Osteoblast (primary cell): ENCODE measurements around the gene HPSE2. TPM values are rescaled to one million over a fixed set of nuclear protein-coding genes. Genes with fewer than 3 reads are reported as not detected.

Source experiments
- DNase-seq: peaks from one replicate; pipeline ENCODE4 v3.0.0; 2011; ENCODE audit warnings: low spot score, mixed read lengths; ENCODE audit not compliant: insufficient read length; ENCODE audit errors: missing footprints
- H2AFZ ChIP-seq: 2 replicates; pipeline ENCODE4 v1.6.0; 2011; ENCODE audit warnings: mild to moderate bottlenecking, low read length
- H3K27ac ChIP-seq: 2 replicates; pipeline ENCODE4 v1.5.1; 2011; ENCODE audit warnings: mild to moderate bottlenecking, low read depth, low read length, moderate library complexity
- H3K27me3 ChIP-seq: 2 replicates; pipeline ENCODE4 v1.6.0; 2012; ENCODE audit warnings: mild to moderate bottlenecking, control low read depth, inconsistent platforms, low read length, moderate library complexity; ENCODE audit not compliant: insufficient read depth
- H3K36me3 ChIP-seq: 2 replicates; pipeline ENCODE4 v1.5.1; 2011; ENCODE audit warnings: mild to moderate bottlenecking, low read length, control low read depth, moderate library complexity; ENCODE audit not compliant: insufficient read depth
- H3K4me1 ChIP-seq: 2 replicates; pipeline ENCODE4 v1.5.1; 2011; ENCODE audit warnings: mild to moderate bottlenecking, low read length, control low read depth, moderate library complexity; ENCODE audit not compliant: insufficient read depth
- H3K4me2 ChIP-seq: 2 replicates; pipeline ENCODE4 v1.6.0; 2011; ENCODE audit warnings: mild to moderate bottlenecking, low read length; ENCODE audit not compliant: insufficient read depth
- H3K4me3 ChIP-seq: fragments of 200-600 bp; sonication (generic); 3 replicates; pipeline ENCODE4 v1.5.1; 2012; ENCODE audit warnings: mild to moderate bottlenecking, low read length, inconsistent platforms; ENCODE audit not compliant: insufficient read depth
- H3K79me2 ChIP-seq: 2 replicates; pipeline ENCODE4 v1.6.0; 2012; ENCODE audit warnings: mild to moderate bottlenecking, low read length, control low read depth, inconsistent platforms; ENCODE audit not compliant: insufficient read depth
- H3K9me3 ChIP-seq: 2 replicates; pipeline ENCODE4 v1.5.1; 2011; ENCODE audit warnings: low read depth, low read length, control low read depth
- H4K20me1 ChIP-seq: 2 replicates; pipeline ENCODE4 v1.6.0; 2012; ENCODE audit warnings: mild to moderate bottlenecking, low read length, control low read depth; ENCODE audit not compliant: insufficient read depth
- total RNA-seq: library from RNA; depleted of rRNA; stranded (reverse); fragments of >200 nt; gene quantifications from 2 replicates; pipeline ENCODE4 v1.2.3, GENCODE V29; 2012
- TF ChIP-seq, protein P1 (sequence below): IDR thresholded peaks from 2 replicates; pipeline ENCODE4 v1.5.1; 2011; ENCODE audit warnings: mild to moderate bottlenecking, low read depth, low read length, moderate library complexity; ENCODE audit errors: extremely low read depth

Gene HPSE2
- total RNA-seq, 1 donor: not detected

DNA sequence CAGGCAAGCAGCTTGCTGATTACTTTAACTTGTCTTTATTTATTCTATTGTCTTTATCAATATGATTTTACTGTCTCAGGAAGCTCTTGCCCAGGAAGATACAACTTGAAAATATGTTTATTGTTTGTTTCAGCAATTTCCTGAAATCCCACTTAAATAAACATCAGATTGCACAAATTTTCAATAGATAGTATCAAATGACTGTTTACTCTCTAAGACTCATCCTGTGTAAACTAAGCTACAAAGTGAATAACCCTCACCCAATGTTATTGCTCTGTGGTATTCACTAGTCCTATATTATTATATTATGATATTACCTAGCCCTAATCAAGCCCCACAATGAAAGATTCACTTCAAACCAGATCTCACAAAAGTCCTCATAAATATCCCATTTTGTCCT, 658.5 kb downstream of the HPSE2 start:
- H3K36me3 ChIP-seq: no peaks in the 10 kb centered on the region
- H3K4me3 ChIP-seq: no peak overlapping the region
- no peak for DNase-seq
- TF ChIP-seq, protein P1, sequence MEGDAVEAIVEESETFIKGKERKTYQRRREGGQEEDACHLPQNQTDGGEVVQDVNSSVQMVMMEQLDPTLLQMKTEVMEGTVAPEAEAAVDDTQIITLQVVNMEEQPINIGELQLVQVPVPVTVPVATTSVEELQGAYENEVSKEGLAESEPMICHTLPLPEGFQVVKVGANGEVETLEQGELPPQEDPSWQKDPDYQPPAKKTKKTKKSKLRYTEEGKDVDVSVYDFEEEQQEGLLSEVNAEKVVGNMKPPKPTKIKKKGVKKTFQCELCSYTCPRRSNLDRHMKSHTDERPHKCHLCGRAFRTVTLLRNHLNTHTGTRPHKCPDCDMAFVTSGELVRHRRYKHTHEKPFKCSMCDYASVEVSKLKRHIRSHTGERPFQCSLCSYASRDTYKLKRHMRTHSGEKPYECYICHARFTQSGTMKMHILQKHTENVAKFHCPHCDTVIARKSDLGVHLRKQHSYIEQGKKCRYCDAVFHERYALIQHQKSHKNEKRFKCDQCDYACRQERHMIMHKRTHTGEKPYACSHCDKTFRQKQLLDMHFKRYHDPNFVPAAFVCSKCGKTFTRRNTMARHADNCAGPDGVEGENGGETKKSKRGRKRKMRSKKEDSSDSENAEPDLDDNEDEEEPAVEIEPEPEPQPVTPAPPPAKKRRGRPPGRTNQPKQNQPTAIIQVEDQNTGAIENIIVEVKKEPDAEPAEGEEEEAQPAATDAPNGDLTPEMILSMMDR: no peak
- H2AFZ ChIP-seq: no peak overlapping the region
- no peak overlapping the region for H3K4me2 ChIP-seq
- no peaks in the 10 kb centered on the region for H3K27me3 ChIP-seq
- no peaks in the 10 kb centered on the region for H3K79me2 ChIP-seq
- no peaks in the 10 kb centered on the region for H3K9me3 ChIP-seq
- no peak overlapping the region for H3K27ac ChIP-seq
- no peaks in the 10 kb centered on the region for H3K4me1 ChIP-seq
- no peaks in the 10 kb centered on the region for H4K20me1 ChIP-seq

DNA sequence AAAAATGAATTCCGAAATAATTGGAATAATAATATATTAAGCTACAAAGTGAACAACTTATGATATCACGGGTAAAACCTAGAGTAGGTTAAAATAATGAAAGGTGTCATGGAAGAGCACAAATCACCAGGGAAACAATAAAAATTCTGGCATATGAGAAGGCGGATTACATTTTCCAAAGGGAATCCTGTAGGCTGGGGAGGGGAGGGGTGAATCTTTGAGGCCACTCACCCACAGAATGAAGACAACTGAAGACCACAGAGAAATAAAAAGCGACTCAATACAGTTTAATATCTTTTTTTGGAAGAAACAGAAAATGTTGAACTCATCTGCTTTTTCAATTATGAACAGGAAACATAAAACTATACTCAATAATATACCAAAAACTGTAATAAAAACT, 659.6 kb downstream of the HPSE2 start:
- Histone ChIP-seq H3K27ac (no peak overlapping the region), H3K36me3 (no peaks in the 10 kb centered on the region), H2AFZ (no peak overlapping the region), H3K4me2 (no peak overlapping the region), H3K27me3 (no peaks in the 10 kb centered on the region), H3K79me2 (no peaks in the 10 kb centered on the region), H4K20me1 (no peaks in the 10 kb centered on the region), H3K4me3 (no peak overlapping the region), H3K9me3 (no peaks in the 10 kb centered on the region), H3K4me1 (no peaks in the 10 kb centered on the region)
- TF ChIP-seq, protein P1: no peak
- DNase-seq: no peak

DNA sequence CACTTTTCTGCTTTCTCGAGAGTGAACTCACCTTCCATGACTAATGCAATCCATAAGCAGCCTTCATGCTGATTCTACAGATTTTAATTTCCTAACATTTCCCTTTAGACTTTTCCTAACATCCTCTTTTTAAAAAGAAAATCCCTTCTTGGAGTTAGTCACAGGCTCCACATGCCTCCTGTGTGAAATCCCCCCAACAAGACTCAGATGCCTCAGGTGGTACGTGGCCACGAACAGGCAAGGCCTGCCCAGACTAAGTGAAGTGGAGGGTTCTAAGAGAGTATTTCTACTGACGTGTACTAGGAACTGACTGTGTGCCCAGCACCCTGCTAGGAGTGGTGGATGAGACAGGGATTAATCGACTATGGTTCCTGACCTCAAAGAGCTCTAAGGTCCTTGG, 663.1 kb downstream of the HPSE2 start:
- DNase-seq: no peak
- Histone ChIP-seq H3K27ac (no peak overlapping the region), H3K79me2 (no peaks in the 10 kb centered on the region)

DNA sequence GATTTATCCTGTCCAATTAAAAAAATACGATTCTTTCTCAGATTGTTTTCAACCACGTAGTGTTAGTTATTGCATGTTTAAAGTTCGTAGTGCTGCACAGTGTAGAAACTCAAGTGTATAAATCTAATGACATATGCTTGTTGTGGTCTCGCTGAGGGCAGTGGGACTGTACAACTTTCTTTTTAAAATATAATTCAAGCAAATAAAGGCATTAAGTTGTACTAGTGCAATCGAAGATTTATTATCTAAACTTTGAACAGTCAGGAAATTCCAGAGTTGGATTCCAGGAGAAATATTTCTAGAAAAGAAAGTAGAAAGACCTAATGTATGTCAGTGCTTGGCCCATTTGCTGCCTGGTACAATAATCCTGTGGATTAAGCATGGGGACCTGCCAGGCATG, 664.8 kb downstream of the HPSE2 start:
- Histone ChIP-seq H3K4me1 (no peaks in the 10 kb centered on the region), H3K4me2 (no peak overlapping the region), H3K9me3 (no peaks in the 10 kb centered on the region), H3K27me3 (no peaks in the 10 kb centered on the region), H3K79me2 (no peaks in the 10 kb centered on the region), H2AFZ (no peak overlapping the region), H3K27ac (no peak overlapping the region), H3K4me3 (no peak overlapping the region), H3K36me3 (no peaks in the 10 kb centered on the region), H4K20me1 (no peaks in the 10 kb centered on the region)
- DNase-seq: no peak
- TF ChIP-seq, protein P1: no peak

More for the DNA sequence above, 663.1 kb downstream of the HPSE2 start:
- H3K27me3 ChIP-seq: no peaks in the 10 kb centered on the region
- no peak overlapping the region for H3K4me2 ChIP-seq
- H3K4me1 ChIP-seq: no peaks in the 10 kb centered on the region
- H2AFZ ChIP-seq: no peak overlapping the region
- TF ChIP-seq, protein P1: no peak
- no peaks in the 10 kb centered on the region for H3K36me3 ChIP-seq
- no peaks in the 10 kb centered on the region for H3K9me3 ChIP-seq
- H4K20me1 ChIP-seq: no peaks in the 10 kb centered on the region
- no peak overlapping the region for H3K4me3 ChIP-seq
